Loucy (cell line): Measurements from ENCODE around the gene NR2F2.

Experiments
- H2AFZ ChIP-seq: fragments of 200-600 bp; sonication (generic); 2 replicates; pipeline ENCODE4 v1.6.0; 2016; ENCODE audit warnings: antibody characterized with exemption, mild to moderate bottlenecking, low read length, moderate library complexity
- H3F3A ChIP-seq: fragments of 200-600 bp; 2 replicates; pipeline ENCODE4 v1.6.0; 2016; ENCODE audit warnings: antibody characterized with exemption, low read depth, mild to moderate bottlenecking
- H3K27me3 ChIP-seq: fragments of 200-600 bp; sonication (generic); 2 replicates; pipeline ENCODE4 v1.6.1; 2014; ENCODE audit warnings: low read length, mild to moderate bottlenecking; ENCODE audit not compliant: insufficient read depth, poor library complexity, severe bottlenecking
- H3K36me3 ChIP-seq: fragments of 200-600 bp; sonication (generic); 2 replicates; pipeline ENCODE4 v1.6.1; 2016; ENCODE audit warnings: low read length; ENCODE audit not compliant: insufficient read depth
- H3K4me1 ChIP-seq: fragments of 200-600 bp; sonication (generic); 2 replicates; pipeline ENCODE4 v1.5.1; 2014; ENCODE audit warnings: low read length, mild to moderate bottlenecking; ENCODE audit not compliant: insufficient read depth, poor library complexity, severe bottlenecking
- H3K4me2 ChIP-seq: fragments of 200-600 bp; sonication (generic); 2 replicates; pipeline ENCODE4 v1.6.0; 2014; ENCODE audit warnings: antibody characterized with exemption, low read length, low read depth, mild to moderate bottlenecking; ENCODE audit not compliant: poor library complexity, severe bottlenecking
- H3K4me3 ChIP-seq: fragments of 200-600 bp; sonication (generic); 2 replicates; pipeline ENCODE4 v1.5.1; 2014; ENCODE audit warnings: low read length, mild to moderate bottlenecking, mixed read lengths; ENCODE audit not compliant: poor library complexity, severe bottlenecking
- H3K79me2 ChIP-seq: fragments of 200-600 bp; sonication (generic); 2 replicates; pipeline ENCODE4 v1.6.1; 2014; ENCODE audit warnings: low read length; ENCODE audit not compliant: insufficient read depth
- H3K9ac ChIP-seq: fragments of 200-600 bp; sonication (generic); 2 replicates; pipeline ENCODE4 v1.6.0; 2014; ENCODE audit warnings: mild to moderate bottlenecking, low read depth, low read length, moderate library complexity; ENCODE audit not compliant: poor library complexity, severe bottlenecking
- H3K9me2 ChIP-seq: fragments of 200-600 bp; sonication (generic); replicated peaks from 2 replicates; pipeline ENCODE4 v1.6.1; 2016; ENCODE audit warnings: low read depth, low read length, mixed read lengths
- H3K9me3 ChIP-seq: fragments of 200-600 bp; sonication (generic); 2 replicates; pipeline ENCODE4 v1.6.1; 2014; ENCODE audit warnings: mild to moderate bottlenecking, antibody characterized with exemption, low read length, low read depth; ENCODE audit not compliant: insufficient read depth
- H4K20me1 ChIP-seq: fragments of 200-600 bp; sonication (generic); 2 replicates; pipeline ENCODE4 v1.6.0; 2014; ENCODE audit warnings: antibody characterized with exemption, low read length, mild to moderate bottlenecking; ENCODE audit not compliant: insufficient read depth, poor library complexity, severe bottlenecking
- CTCF ChIP-seq: fragments of 200-600 bp; sonication (generic); conservative IDR thresholded peaks from 2 replicates; pipeline ENCODE4 v1.5.1; 2014; ENCODE audit warnings: mild to moderate bottlenecking, antibody characterized with exemption, low read length
- EZH2phosphoT487 ChIP-seq: fragments of 200-600 bp; IDR thresholded peaks from 2 replicates; pipeline ENCODE4 v1.6.1; 2018; ENCODE audit warnings: antibody characterized with exemption, mild to moderate bottlenecking, moderate library complexity, borderline replicate concordance

NR2F2 gene

DNA sequence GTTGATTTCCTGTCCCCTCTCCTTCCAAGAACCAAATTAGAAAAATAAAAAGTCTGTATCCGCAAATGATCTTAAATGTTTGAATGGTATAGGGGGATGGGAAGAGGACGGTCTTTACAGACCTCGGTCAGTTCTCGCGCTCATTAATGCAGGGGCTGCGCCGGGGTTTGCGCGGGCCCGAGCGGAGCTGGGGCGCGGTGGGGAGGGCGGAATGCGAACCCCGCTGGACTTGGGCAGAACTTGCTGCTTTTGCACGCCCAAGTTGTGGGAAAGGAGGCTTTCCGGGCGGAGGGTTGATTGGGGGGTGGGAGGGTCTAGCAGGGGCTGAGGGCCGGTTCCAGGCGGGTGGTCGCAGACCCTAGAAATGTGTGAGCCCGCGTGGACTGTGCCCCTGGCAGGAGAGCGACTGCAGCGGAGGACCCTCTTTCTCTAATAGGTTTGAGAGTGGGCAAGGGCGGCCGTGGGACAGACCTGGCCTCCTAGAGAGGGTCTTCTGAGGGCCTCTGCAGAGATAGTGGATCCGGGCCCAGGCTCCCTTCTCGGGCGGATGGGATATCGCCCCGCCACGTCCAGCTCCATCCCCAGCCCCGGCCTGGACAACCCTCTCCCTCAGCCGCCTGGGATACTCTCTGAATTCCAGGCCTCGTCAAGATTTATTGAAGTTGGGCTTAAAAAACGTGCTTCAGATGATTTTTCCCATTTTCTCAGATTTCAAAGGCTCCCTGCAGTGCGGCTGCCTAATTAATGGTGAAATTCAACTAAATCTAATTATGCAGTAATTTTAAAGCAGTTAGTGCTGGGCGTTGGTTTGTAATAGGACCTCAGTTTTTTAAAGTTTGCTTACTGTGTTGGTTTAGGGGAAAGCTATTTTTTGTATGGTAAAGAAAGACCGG, 11.3 kb downstream of the NR2F2 start:
- Histone ChIP-seq H3K27me3 (no peaks in the 10 kb centered on the region), H3K4me3 (no peak overlapping the region), H3K4me2 (no peak overlapping the region), H2AFZ (no peak overlapping the region), H3K4me1 (peaks cover 3% of the 10 kb centered on the region), H3K9me3 (no peaks in the 10 kb centered on the region), H3K79me2 (no peaks in the 10 kb centered on the region), H4K20me1 (no peaks in the 10 kb centered on the region), H3F3A (no peaks in the 10 kb centered on the region), H3K36me3 (no peaks in the 10 kb centered on the region), H3K9ac (no peak overlapping the region), H3K9me2 (no peaks in the 10 kb centered on the region)
- TF ChIP-seq CTCF (no peak), EZH2phosphoT487 (no peak)

- H2AFZ ChIP-seq, result no peak overlapping the region
- H3K4me2 ChIP-seq, result no peak overlapping the region
- peaks cover 3% of the 10 kb centered on the region for H3K4me1 ChIP-seq
- H3K9me2 ChIP-seq, result no peaks in the 10 kb centered on the region
- H3F3A ChIP-seq, result no peaks in the 10 kb centered on the region
- no peaks in the 10 kb centered on the region for H3K27me3 ChIP-seq
- TF ChIP-seq CTCF, result no peak
- TF ChIP-seq EZH2phosphoT487, result no peak
- no peaks in the 10 kb centered on the region for H3K9me3 ChIP-seq
- no peak overlapping the region for H3K9ac ChIP-seq
- no peaks in the 10 kb centered on the region for H3K79me2 ChIP-seq
- H3K4me3 ChIP-seq, result no peak overlapping the region
- H3K36me3 ChIP-seq, result no peaks in the 10 kb centered on the region
- no peaks in the 10 kb centered on the region for H4K20me1 ChIP-seq
Observed at GRCh38 chr15:96342406-96343112, 12.1 kb downstream of the NR2F2 start.

- Histone ChIP-seq H3F3A (no peaks in the 10 kb centered on the region), H3K4me3 (no peak overlapping the region), H3K9me2 (no peaks in the 10 kb centered on the region), H3K4me2 (no peak overlapping the region), H3K36me3 (no peaks in the 10 kb centered on the region), H3K9ac (no peak overlapping the region), H4K20me1 (no peaks in the 10 kb centered on the region), H3K9me3 (no peaks in the 10 kb centered on the region), H3K27me3 (no peaks in the 10 kb centered on the region), H3K4me1 (peaks cover 3% of the 10 kb centered on the region), H2AFZ (no peak overlapping the region), H3K79me2 (no peaks in the 10 kb centered on the region)
- no peak for TF ChIP-seq EZH2phosphoT487
- TF ChIP-seq CTCF, result no peak
Observed at GRCh38 chr15:96343113-96344059, 12.9 kb downstream of the NR2F2 start.
